ENCODE measurements around the gene ZNF507.
A peak's percentile ranks its signal among the peaks of the same experiment; 100 is the strongest.

Gene ZNF507

DNA sequence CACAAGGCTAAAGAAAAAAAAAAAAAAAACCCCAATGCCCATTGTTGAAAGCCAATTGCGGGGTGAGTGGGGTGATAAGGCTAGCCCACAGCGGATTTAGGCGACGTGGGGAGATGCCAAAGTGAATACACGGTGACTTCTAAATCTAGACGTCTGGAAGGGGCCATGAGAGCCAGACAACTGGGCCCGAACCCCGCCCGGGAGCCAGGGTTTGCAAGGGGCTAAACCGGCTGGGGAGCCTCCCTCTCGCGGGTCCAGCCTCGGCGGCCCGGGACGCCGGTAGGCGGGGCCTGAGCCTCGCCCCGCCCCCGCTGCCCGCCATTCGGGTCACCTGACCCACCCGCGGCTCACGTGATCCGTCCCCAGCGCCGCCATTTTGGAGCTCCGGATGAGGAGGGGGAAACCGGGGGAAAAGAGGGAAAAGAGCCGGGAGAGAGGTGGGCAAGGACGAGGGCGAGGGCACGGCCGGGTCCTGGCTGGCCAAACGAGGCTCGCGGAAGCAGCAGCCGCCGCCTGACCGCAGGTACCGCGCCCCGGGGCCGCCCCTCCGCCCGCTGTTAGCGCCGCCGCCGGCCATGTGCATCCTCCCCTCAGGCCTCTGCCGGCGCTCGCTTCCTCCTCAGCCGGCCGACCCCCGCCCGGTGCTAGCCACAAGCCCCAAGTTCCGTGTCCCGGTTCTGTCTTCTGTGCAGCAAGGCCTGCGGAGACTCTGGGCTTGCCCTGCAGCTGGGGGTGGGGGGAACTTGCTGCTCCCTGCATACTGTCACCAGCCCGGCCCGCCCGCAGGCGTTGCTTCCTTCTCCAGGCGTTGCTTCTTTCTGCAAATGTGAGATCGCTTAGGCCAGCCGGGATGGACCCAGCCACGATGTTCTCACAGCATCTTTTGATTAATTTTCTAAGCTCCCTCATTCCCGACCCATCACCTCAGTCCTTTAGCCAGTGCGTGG lies at the start of gene ZNF507:
Gene ZNF507, plus strand, starts transcription at position 350 of the 947 bp plus-strand sequence. CDS start 7,221 bp downstream, outside the sequence.
- peak; percentile 98 for DNase-seq

- DNase-seq, result no peak
These were observed 48.7 kb upstream of the ZNF507 start for GRCh38 chr19:32296694-32297093.

GRCh38 chr19:32302778-32303177 lies 42.6 kb upstream of the ZNF507 start:
- no peak for DNase-seq

DNA sequence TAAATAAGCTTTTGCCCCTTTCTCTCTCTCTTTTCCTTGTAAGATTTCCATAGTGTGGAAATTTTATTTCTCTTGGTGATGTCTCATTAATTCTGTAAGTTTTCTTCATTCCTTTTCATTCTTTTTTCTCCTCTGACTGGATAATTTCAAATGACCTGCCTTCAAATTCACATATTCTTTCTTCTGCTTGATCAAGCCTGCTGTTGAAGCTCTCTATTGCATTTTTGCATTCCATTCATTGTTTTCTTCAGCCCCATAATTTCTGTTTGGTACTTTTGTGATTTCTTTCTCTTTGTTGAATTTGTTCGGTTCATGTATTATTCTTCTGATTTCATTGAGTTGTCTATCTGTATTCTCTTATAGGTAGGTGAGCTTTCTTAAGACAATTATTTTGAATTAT lies 42.2 kb upstream of the ZNF507 start:
- no peak for DNase-seq

DNA sequence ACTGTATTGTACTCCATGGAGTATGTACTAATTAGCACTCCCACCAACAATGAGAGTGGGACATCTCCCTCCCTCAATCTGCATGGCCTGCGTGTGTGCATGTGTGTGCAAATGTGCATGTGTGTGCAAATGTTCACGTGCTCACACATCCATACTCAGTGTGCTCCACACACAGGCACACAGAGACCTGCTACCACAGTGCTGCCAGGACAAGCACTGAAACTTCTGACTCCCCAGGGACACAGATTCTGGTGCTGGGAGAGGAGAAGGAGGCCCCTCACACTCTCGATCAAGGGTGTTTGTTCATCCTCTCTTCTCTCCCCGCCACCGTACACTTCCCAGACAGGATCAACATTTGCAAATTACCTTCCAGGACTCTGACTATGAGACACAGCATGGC lies 37.8 kb upstream of the ZNF507 start:
- no peak for DNase-seq

GRCh38 chr19:32308431-32309077 lies 36.9 kb upstream of the ZNF507 start:
- no peak for DNase-seq

DNA sequence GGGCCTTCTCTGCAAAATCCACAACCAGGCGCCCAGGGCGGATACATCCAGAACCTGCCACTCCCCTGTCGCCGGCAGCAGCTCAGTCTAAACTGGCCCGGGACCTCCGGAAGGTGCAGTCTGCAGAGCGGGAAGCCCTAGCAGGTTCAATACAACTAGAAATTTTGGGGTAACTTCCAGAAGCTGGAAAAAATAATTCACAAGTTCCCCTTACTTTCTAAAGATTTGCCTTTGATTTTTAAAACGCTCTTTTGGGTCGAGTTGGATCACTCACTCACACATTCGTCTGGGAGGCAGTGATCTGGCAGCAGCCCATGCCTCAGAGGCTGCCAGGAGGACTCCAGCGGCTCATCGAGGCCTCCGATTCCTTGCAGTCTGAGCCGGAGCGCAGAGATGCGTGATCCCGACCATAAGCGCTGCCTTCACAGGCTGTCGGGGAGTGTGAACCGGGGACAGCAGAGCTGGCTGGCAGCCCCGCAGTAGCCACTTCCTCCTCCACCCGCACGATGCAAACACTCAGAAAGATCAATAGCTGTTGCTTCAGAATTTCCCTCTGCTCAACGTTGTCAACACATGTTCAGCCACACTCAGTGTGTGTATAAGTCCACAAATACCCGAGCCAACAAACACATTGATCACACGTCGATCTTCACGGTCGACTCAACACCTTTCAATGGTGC lies 35.6 kb upstream of the ZNF507 start:
- DNase-seq, result no peak

DNA sequence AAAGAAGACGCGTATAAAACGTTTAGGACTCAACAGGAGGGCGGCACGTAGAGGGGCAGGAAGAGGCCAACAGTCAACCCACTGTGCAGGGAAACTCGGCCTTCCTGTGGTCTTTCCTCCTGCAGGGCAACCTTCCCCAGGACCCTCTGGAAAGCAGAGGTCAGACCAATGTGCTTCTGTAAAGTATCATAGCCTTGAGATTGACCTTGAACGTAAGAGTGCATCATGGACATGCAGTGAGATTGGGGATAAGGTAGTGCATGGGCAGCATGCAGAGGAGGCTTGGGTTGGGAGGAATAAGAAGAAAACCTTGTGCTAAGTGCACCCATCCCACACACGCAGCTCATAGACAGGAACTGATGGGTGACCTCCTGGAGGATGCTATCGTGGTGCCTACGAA lies 34.0 kb upstream of the ZNF507 start:
- DNase-seq, result no peak

- no peak for DNase-seq
These were observed 31.7 kb upstream of the ZNF507 start for GRCh38 chr19:32313569-32314265.

DNA sequence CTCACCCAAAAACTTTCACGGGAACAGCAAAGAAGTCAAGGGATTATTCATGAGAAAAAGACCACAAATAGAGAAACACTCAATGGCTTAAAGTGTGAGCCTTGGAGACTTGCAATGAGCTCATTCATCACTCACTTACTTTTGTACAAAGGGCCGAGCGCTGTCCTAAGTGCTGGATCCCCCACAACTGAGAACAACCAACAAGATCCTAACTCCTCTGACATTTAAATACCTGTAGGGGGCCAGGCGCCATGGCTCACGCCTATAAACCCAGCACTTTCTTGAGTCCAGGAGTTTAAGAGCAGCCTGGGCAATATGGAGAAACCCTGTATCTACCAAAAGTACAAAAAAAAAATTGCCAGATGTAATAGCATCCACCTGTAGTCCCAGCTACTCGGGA lies 29.4 kb upstream of the ZNF507 start:
- DNase-seq, result no peak

DNA sequence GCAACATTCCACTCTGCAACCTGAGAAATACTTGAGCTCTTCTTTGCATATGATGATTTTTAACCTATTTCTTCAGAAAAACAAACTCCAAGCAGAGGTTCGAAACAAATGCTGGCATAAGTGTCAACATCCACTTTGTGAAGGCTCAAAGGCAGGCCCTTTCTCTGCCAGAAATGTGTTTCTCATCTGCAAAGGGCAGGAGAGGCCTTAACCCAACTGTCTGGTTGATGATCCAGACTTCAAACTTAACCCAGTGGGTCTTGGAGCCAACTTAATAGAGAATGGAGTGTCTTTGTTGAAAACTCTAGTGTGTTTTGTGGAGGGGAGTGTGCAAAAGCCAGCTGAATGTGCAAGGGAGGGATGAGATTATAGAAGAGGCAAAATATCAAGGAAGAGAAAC lies 28.3 kb upstream of the ZNF507 start:
- DNase-seq, result no peak

GRCh38 chr19:32318884-32319520 lies 26.4 kb upstream of the ZNF507 start:
- DNase-seq, result peak; percentile 39

- no peak for DNase-seq
These were observed 22.9 kb upstream of the ZNF507 start for GRCh38 chr19:32322541-32322940.

DNA sequence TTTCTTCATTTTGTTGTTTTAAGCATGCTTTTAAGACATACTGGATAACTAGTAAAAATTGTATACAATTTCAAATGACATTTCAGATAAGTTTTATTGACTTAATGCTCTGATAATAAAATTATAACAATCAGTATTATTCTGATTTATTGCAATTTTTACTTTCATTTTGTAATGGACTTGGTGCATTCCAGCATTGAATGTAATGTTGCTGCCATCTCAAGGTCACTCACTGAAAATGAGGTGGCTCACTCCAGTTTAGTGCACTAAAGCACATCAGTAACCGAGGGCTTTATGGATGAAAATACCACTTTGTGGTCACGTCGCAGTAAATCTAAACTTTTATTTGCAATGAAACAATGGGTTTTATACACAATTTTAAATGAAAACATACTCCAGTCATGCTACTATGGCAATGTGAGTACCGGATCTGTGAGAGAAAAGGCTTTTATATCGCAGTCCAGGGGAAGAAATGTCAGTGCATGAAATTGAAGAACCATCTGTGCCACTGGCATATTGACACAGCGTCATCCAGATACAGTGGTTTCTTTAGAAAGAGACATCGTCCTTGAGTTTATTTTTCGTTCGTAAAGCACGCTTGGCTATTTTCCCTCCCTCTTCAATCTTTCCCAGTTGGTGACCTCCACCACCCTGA lies 20.7 kb upstream of the ZNF507 start:
- DNase-seq, result no peak

- peak; percentile 56 for DNase-seq
These were observed 15.1 kb upstream of the ZNF507 start for GRCh38 chr19:32330213-32330857.

GRCh38 chr19:32333227-32333626 lies 12.2 kb upstream of the ZNF507 start:
- DNase-seq, result no peak

DNA sequence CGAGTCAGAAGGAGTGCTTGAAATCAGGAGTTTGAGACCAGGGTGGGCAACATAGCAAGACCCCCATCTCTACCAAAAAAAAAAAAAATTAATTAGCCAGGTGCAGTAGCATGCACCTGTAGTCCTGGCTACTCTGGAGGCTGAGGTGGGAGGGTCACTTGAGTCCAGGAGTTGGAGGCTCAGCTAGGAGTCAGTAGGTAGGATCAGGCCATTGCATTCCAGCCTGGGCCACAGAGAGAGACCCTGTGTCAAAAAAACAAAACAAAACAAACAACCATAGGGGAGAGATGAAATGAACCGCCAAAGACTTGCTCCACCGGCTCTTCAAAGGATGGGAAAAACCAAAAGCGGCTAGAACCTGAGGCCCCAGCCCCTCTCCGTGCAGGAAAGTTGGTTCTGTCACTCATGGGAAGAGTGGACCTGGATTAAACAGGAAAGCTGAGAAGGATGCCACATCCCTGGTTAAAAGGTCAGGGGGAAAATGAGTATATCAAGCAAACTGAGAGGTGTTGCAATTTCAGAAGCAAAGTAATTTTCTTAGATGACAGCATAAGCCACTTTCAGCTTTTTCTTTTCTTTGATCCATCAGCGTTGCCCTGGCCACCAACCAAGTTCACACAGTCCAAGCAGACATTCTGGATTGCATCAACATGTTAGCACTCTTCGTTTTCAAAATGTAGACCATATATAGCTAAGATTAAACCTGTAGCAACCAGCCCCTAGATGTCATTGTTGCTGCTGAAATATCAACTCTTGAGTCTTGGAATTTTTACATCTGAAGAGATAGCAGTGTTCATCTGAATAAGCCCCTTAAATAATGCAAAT lies 8.9 kb upstream of the ZNF507 start:
- DNase-seq, result no peak

DNA sequence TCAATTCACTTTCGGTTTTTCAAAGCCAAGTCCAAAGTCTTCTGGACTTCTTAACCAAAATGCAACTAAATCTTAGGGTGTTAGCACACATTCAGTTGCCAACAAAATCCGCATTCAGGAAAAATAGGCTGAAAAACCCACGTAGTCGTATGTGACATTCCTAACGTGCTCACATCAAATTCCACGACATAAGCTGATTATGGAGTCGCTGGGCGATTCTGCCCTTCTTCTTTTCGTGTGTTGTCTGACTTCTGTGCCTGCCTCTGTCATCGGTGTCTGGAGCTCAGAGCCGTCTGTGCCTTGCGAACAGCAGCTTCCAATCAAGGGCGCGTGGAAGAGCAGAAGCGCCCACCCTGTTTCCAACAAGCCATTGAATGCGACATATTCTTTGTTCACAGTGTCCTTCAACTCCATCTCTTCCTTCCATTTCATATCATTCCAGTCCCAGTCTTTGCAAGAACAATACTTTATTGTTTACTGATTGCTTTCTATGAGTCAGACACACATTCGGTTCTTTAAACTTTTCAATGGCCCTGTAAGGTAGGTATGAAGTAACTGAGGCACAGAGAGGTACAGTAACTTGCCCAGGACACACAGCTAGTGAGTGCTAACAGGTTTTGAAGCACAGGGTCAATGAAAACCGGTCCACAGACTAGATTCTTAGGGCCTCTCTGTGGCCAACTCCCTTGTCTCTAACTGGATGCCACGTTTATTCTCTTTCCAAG lies 8.2 kb upstream of the ZNF507 start:
- DNase-seq, result no peak

GRCh38 chr19:32339423-32339822 lies 6.0 kb upstream of the ZNF507 start:
- DNase-seq, result no peak
